ENCODE measurements around the gene VPS4A. TPM values are rescaled to one million over a fixed set of nuclear protein-coding genes. Genes with fewer than 3 reads are reported as not detected.

The VPS4A gene
- 30.6 and 31.2 TPM in 2 replicates for total RNA-seq

DNA sequence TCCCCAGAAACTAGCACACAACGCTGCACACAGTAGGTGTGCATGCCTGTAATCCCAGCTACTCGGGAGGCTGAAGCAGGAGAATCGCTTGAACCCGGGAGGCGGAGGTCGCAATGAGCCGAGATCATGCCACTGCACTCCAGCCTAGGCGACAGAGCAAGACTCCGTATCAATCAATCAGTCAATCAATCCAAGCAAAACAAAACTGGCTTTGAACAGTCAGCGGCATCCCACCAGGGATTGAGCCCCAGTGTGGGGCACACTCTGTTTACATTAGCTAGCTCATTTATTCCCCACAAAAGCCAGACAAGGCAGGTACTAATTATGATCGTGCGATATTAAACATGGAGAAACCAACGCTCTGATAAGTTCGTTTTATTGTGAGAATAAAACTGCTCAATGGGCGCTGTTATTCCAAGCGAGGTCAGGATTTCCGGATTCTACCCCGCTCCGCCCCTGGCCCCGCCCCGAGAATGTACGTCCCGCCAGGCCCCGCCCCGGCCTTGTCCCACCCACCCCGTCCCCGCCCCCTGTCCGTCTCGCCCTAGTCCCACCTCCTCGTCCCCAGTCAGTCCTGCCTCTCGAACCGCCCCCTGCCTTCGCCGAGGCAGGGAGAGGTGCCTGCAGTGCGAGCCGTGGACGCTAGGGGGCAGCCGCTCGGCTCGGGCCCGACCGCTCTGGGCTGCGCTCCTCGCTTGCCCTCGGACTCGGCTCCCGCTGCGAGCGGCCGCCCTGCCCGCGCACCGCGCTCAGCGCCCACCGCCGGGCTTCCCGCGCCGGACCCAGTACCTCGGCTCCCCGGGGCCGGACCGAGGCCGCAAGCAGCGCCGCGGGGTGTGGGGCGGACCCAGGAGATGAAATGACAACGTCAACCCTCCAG, at the start of gene VPS4A:
Gene VPS4A (plus strand): TSS at position 698 of the 880 bp plus-strand sequence. CDS start 162 bp downstream, at position 860.

GRCh38 chr16:69330286-69331109, 19.3 kb downstream of the VPS4A start, which contains the start of gene PDF:
PDF (minus strand) TSS chr16:69330588; CDS start chr16:69330570, 18 bp downstream.

DNA sequence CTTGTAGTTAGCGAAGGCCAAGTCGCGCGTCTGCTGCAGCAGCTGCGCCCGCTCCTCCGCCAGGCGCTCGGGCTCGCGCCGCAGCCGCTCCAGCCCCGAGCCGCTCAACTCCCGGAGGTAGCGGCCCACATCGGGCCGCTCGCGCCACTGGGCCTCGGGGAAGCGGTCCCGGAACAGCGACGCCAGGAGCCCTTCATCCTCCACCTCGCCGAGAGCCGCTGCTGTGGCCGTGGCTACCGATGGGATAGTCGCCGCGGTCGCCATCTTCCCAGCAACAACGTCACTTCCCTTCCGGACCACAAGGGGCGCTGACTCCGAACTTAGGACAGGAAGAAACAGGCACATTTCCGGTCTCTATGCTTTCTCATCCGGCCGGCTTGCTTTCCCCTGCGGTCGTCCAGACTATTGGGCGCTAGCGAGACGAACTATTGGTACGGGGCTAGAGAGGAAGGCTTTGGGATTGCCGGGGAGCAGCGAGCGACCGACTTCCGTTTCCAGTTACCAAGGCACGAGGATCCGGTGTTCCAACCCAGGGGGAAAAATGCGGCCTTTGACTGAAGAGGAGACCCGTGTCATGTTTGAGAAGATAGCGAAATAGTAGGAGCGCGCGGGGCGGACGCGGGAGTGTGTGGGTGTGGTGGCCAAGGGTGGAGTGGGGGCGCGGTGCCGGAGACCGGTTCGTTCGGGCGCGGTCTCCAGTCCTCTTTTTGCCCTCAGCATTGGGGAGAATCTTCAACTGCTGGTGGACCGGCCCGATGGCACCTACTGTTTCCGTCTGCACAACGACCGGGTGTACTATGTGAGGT, 28.3 kb downstream of the VPS4A start, which contains the start of the genes COG8 and NIP7:
Gene COG8 (minus strand): TSS at position 276 of the 806 bp plus-strand sequence. CDS start 12 bp downstream, at position 264.
Gene NIP7 (plus strand): TSS at position 484 of the 806 bp plus-strand sequence. CDS start 58 bp downstream, at position 542.

GRCh38 chr16:69351309-69352027, 40.3 kb downstream of the VPS4A start, which contains the start of gene TMED6:
TMED6 (minus strand) TSS chr16:69351786; CDS start chr16:69351753, 33 bp downstream.

Other genes starting within 250 kb of the VPS4A start
- 0.68 and 1.2 TPM in 2 replicates for gene HAS3, start 205.7 kb upstream of the VPS4A start, total RNA-seq
- gene CHTF8, start 178.8 kb upstream of the VPS4A start, total RNA-seq = 45.2 and 62.1 TPM in 2 replicates
- gene UTP4, start 178.7 kb upstream of the VPS4A start, total RNA-seq = 15.8 and 17.8 TPM in 2 replicates
- gene SNTB2, start 124.2 kb upstream of the VPS4A start, total RNA-seq = 26.6 and 54.3 TPM in 2 replicates
- gene PDF, start 19.2 kb downstream of the VPS4A start, total RNA-seq = 18.8 and 20.9 TPM in 2 replicates
- 38.6 and 51.7 TPM in 2 replicates for gene COG8, start 28.2 kb downstream of the VPS4A start, total RNA-seq
- gene NIP7, start 28.4 kb downstream of the VPS4A start, total RNA-seq = 13.5 and 14.7 TPM in 2 replicates
- not detected in 2 replicates for gene TMED6, start 40.4 kb downstream of the VPS4A start, total RNA-seq
- 5.0 and 11.2 TPM in 2 replicates for gene TERF2, start 74.7 kb downstream of the VPS4A start, total RNA-seq
- gene CYB5B, start 113.3 kb downstream of the VPS4A start, total RNA-seq = 44.6 and 47.2 TPM in 2 replicates